ENCODE results near the gene ARHGAP15. TPM values are rescaled to one million over a fixed set of nuclear protein-coding genes. Genes with fewer than 3 reads are reported as not detected.

Gene ARHGAP15
- total RNA-seq, 1 donor from 2014 or later, result not detected

DNA sequence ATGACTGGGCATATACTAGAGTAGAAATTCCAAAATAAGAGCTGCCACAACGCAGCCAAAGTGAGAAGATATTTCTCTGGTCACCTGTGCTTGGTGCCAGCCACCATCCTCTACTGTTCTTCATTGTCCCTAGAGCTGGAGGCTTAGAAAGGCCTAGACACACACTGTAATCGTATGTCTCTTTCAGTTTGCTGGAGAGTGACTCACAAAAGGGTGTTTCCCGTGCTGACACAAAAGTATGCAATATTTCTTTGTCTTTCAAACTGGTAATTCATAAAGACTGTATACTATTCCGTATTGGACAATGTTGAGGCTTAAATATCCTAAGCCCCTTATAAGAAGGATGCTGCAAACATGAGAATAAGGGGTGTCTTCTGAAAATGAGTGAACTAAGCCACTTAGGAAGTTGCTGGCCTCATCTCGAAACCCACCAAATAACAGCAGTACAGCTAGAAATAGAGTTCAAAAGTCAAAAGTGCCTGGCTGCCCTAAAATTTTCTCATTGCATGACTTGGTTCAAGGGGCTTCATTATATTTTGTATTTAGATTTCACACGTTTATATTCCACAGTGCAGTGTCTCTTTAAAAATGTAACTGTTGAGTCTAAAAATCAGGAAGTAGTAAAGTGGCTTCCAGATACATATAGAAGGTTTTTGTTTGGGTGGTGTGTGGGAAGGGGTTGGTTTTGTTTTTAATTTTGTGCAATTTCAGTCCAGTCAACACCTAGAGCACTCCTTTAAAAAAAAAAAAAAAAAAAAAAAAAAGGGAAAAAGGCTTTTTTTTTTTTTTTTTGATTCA, 601.1 kb downstream of the ARHGAP15 start:
- Histone ChIP-seq H3K27ac (ENCODE audit: low read depth, low read length) (no peak overlapping the region), H2AFZ (ENCODE audit: low read depth, low read length) (no peak overlapping the region), H3K9ac (ENCODE audit: low read length) (no peak overlapping the region), H3K79me2 (ENCODE audit: insufficient read depth, low read length) (no peaks in the 10 kb centered on the region), H3K36me3 (ENCODE audit: insufficient read depth, low read length) (no peaks in the 10 kb centered on the region), H3K4me2 (ENCODE audit: low read length) (no peak overlapping the region), H4K20me1 (ENCODE audit: insufficient read depth, low read length) (no peaks in the 10 kb centered on the region), H3K4me1 (ENCODE audit: insufficient read depth, low read length) (no peaks in the 10 kb centered on the region), H3K27me3 (ENCODE audit: insufficient read depth, low read length) (no peaks in the 10 kb centered on the region), H3K4me3 (ENCODE audit: insufficient read depth, low read depth, low read length) (no peak overlapping the region), H3K9me3 (ENCODE audit: insufficient read depth, low read depth, low read length) (no peaks in the 10 kb centered on the region)
- Mint-ChIP-seq H3K27ac (ENCODE audit: unreplicated experiment) (no peak overlapping the region), H3K4me1 (ENCODE audit: low read depth, unreplicated experiment) (peaks cover 7% of the 10 kb centered on the region), H3K27me3 (ENCODE audit: low read depth, unreplicated experiment) (no peaks in the 10 kb centered on the region), H3K9me3 (ENCODE audit: unreplicated experiment) (no peaks in the 10 kb centered on the region), H3K4me3 (ENCODE audit: unreplicated experiment) (no peak overlapping the region), H3K36me3 (ENCODE audit: low read depth, unreplicated experiment) (no peaks in the 10 kb centered on the region)
- TF ChIP-seq, protein P1, sequence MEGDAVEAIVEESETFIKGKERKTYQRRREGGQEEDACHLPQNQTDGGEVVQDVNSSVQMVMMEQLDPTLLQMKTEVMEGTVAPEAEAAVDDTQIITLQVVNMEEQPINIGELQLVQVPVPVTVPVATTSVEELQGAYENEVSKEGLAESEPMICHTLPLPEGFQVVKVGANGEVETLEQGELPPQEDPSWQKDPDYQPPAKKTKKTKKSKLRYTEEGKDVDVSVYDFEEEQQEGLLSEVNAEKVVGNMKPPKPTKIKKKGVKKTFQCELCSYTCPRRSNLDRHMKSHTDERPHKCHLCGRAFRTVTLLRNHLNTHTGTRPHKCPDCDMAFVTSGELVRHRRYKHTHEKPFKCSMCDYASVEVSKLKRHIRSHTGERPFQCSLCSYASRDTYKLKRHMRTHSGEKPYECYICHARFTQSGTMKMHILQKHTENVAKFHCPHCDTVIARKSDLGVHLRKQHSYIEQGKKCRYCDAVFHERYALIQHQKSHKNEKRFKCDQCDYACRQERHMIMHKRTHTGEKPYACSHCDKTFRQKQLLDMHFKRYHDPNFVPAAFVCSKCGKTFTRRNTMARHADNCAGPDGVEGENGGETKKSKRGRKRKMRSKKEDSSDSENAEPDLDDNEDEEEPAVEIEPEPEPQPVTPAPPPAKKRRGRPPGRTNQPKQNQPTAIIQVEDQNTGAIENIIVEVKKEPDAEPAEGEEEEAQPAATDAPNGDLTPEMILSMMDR (IDR thresholded peaks at IDR 0.05; ENCODE audit: insufficient read depth, low read depth, low read length), result no peak
- no peak for TF ChIP-seq EZH2 (IDR thresholded peaks at IDR 0.05; ENCODE audit: insufficient read depth, low read length)
- DNase-seq (ENCODE audit: low read depth) (peak; percentile 14), FAIRE-seq (no peak)

DNA sequence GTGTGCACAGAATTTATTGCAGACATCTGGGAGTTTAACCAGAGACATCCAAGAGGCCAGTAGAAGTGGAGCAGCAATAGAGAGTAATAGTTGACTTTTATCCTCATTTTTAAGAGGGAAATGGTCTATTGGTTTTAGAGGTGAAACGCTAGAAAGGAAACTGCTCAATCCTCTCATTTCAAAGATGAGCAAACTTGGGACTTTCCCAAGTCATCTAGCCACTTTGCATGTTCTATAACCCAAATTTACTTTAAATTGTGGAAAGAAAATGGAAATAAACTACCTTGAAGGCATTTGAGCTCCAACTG, 601.7 kb downstream of the ARHGAP15 start:
- Mint-ChIP-seq H3K36me3 (ENCODE audit: low read depth, unreplicated experiment) (no peaks in the 10 kb centered on the region), H3K9me3 (ENCODE audit: unreplicated experiment) (no peaks in the 10 kb centered on the region), H3K27ac (ENCODE audit: unreplicated experiment) (no peak overlapping the region), H3K4me1 (ENCODE audit: low read depth, unreplicated experiment) (peaks cover 7% of the 10 kb centered on the region), H3K27me3 (ENCODE audit: low read depth, unreplicated experiment) (no peaks in the 10 kb centered on the region), H3K4me3 (ENCODE audit: unreplicated experiment) (no peak overlapping the region)
- Histone ChIP-seq H3K36me3 (ENCODE audit: insufficient read depth, low read length) (no peaks in the 10 kb centered on the region), H3K9ac (ENCODE audit: low read length) (no peak overlapping the region), H4K20me1 (ENCODE audit: insufficient read depth, low read length) (no peaks in the 10 kb centered on the region), H2AFZ (ENCODE audit: low read depth, low read length) (no peak overlapping the region), H3K79me2 (ENCODE audit: insufficient read depth, low read length) (no peaks in the 10 kb centered on the region), H3K9me3 (ENCODE audit: insufficient read depth, low read depth, low read length) (no peaks in the 10 kb centered on the region), H3K27ac (ENCODE audit: low read depth, low read length) (no peak overlapping the region), H3K4me2 (ENCODE audit: low read length) (no peak overlapping the region), H3K27me3 (ENCODE audit: insufficient read depth, low read length) (no peaks in the 10 kb centered on the region), H3K4me3 (ENCODE audit: insufficient read depth, low read depth, low read length) (no peak overlapping the region), H3K4me1 (ENCODE audit: insufficient read depth, low read length) (no peaks in the 10 kb centered on the region)
- no peak for DNase-seq (ENCODE audit: low read depth)
- no peak for FAIRE-seq
- no peak for TF ChIP-seq EZH2 (IDR thresholded peaks at IDR 0.05; ENCODE audit: insufficient read depth, low read length)

DNA sequence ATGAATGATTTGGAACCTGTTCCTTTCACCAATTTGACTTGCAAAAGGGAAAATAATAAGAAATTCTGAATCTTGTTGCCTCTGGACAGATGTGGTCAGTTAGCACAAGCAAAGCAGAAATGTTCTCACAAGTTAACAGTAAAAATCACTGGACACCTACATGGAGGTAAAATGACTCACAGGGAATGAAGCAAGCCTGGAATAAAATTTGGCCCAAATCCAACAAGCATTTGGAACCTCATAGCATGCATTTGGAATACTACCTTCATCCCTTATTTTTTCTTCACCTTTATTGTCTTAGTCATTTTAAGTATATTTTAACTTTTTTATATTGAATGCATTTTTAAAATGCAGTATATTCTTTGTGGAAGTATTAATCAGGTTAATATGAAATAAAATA, 602.9 kb downstream of the ARHGAP15 start:
- H4K20me1 ChIP-seq (ENCODE audit: insufficient read depth, low read length), result no peaks in the 10 kb centered on the region
- H3K27ac ChIP-seq (ENCODE audit: low read depth, low read length), result no peak overlapping the region
- no peak overlapping the region for H3K4me2 ChIP-seq (ENCODE audit: low read length)
- H3K9ac ChIP-seq (ENCODE audit: low read length), result no peak overlapping the region
- no peak overlapping the region for H2AFZ ChIP-seq (ENCODE audit: low read depth, low read length)
- H3K79me2 ChIP-seq (ENCODE audit: insufficient read depth, low read length), result no peaks in the 10 kb centered on the region
- Mint-ChIP-seq H3K9me3 (ENCODE audit: unreplicated experiment) (no peaks in the 10 kb centered on the region), H3K27ac (ENCODE audit: unreplicated experiment) (no peak overlapping the region), H3K4me1 (ENCODE audit: low read depth, unreplicated experiment) (peaks cover 7% of the 10 kb centered on the region), H3K36me3 (ENCODE audit: low read depth, unreplicated experiment) (no peaks in the 10 kb centered on the region), H3K4me3 (ENCODE audit: unreplicated experiment) (no peak overlapping the region), H3K27me3 (ENCODE audit: low read depth, unreplicated experiment) (no peaks in the 10 kb centered on the region)
- H3K4me3 ChIP-seq (ENCODE audit: insufficient read depth, low read depth, low read length), result no peak overlapping the region
- no peaks in the 10 kb centered on the region for H3K9me3 ChIP-seq (ENCODE audit: insufficient read depth, low read depth, low read length)
- FAIRE-seq (no peak), DNase-seq (ENCODE audit: low read depth) (peak; percentile 19)
- H3K4me1 ChIP-seq (ENCODE audit: insufficient read depth, low read length), result no peaks in the 10 kb centered on the region
- H3K27me3 ChIP-seq (ENCODE audit: insufficient read depth, low read length), result no peaks in the 10 kb centered on the region
- TF ChIP-seq EZH2 (IDR thresholded peaks at IDR 0.05; ENCODE audit: insufficient read depth, low read length), result no peak
- TF ChIP-seq, protein P1 (IDR thresholded peaks at IDR 0.05; ENCODE audit: insufficient read depth, low read depth, low read length), result no peak
- H3K36me3 ChIP-seq (ENCODE audit: insufficient read depth, low read length), result no peaks in the 10 kb centered on the region
